ENCODE data around the gene PCGF3.

The PCGF3 gene

GRCh38 chr4:784401-785331 lies 79.0 kb downstream of the PCGF3 start:
- DNase-seq (ENCODE audit: low read depth) = no peak

- no peak for DNase-seq (ENCODE audit: low read depth)
These were observed 79.9 kb downstream of the PCGF3 start for GRCh38 chr4:785332-786073.

- no peak for DNase-seq (ENCODE audit: low read depth)
These were observed 80.6 kb downstream of the PCGF3 start for GRCh38 chr4:786074-786741.

- no peak for DNase-seq (ENCODE audit: low read depth)
These were observed 81.2 kb downstream of the PCGF3 start for GRCh38 chr4:786861-787300.

GRCh38 chr4:787561-787981 lies 81.9 kb downstream of the PCGF3 start:
- DNase-seq (ENCODE audit: low read depth) = no peak

GRCh38 chr4:788006-788635 lies 82.5 kb downstream of the PCGF3 start:
- no peak for DNase-seq (ENCODE audit: low read depth)

- DNase-seq (ENCODE audit: low read depth) = no peak
These were observed 83.1 kb downstream of the PCGF3 start for GRCh38 chr4:788636-789297.

GRCh38 chr4:789571-790465 lies 84.2 kb downstream of the PCGF3 start:
- no peak for DNase-seq (ENCODE audit: low read depth)

- no peak for DNase-seq (ENCODE audit: low read depth)
These were observed 84.8 kb downstream of the PCGF3 start for GRCh38 chr4:790466-790820.

- DNase-seq (ENCODE audit: low read depth) = no peak
These were observed 85.7 kb downstream of the PCGF3 start for GRCh38 chr4:791252-791897.

- no peak for DNase-seq (ENCODE audit: low read depth)
These were observed 86.4 kb downstream of the PCGF3 start for GRCh38 chr4:791898-792625.

- DNase-seq (ENCODE audit: low read depth) = no peak
These were observed 87.0 kb downstream of the PCGF3 start for GRCh38 chr4:792626-793092.

GRCh38 chr4:793093-793861 lies 87.6 kb downstream of the PCGF3 start:
- no peak for DNase-seq (ENCODE audit: low read depth)

- no peak for DNase-seq (ENCODE audit: low read depth)
These were observed 88.4 kb downstream of the PCGF3 start for GRCh38 chr4:793941-794621.

GRCh38 chr4:794900-795725 lies 89.5 kb downstream of the PCGF3 start:
- no peak for DNase-seq (ENCODE audit: low read depth)

- no peak for DNase-seq (ENCODE audit: low read depth)
These were observed 90.1 kb downstream of the PCGF3 start for GRCh38 chr4:795726-796119.

- DNase-seq (ENCODE audit: low read depth) = no peak
These were observed 90.6 kb downstream of the PCGF3 start for GRCh38 chr4:796206-796605.

Measured in fibroblast of gingiva (primary cell).